T-cell (primary cell): ENCODE data around the gene RAX2. TPM values are rescaled to one million over a fixed set of nuclear protein-coding genes. Genes with fewer than 3 reads are reported as not detected.

Source experiments
- ATAC-seq, 4 experiments: fragments of 200-7000 bp in 3 of 4; fragments of 150-1000 bp in 1 of 4; cut with Tn5 transposase; replicated peaks in 1 of 4; 1 replicate in 3 of 4; 2 replicates in 1 of 4; pipeline ENCODE4 v1.10.0; 2021; ENCODE audit warnings: moderate library complexity in 3 of 4, mild to moderate bottlenecking in 2 of 4, moderate number of reproducible peaks in 1 of 4
- CTCF ChIA-PET, 2 donors: fragments of 300-600 bp; sonication (Branson Sonifier 250); formaldehyde crosslinking; loops; one replicate each; lab custom pipeline; 2022; ENCODE audit warnings: antibody characterized with exemption in 2 of 2; lab: Charles Lee
- POLR2A ChIA-PET, 2 donors: fragments of 300-600 bp; sonication (Branson Sonifier 250); formaldehyde crosslinking; loops; one replicate each; lab custom pipeline; 2022; ENCODE audit warnings: antibody characterized with exemption in 2 of 2; lab: Charles Lee
- DNase-seq, 35 experiments: peaks; one replicate each; pipeline versions ENCODE4 v3.0.0 to v3.0.0-alpha.2; 2013 to 2023
- H3K27ac ChIP-seq: one replicate; pipeline ENCODE4 v1.5.1; 2013; ENCODE audit warnings: low read length
- H3K27me3 ChIP-seq, 2 experiments: replicated peaks in 1 of 2; 1 replicate in 1 of 2; 2 replicates in 1 of 2; pipeline versions ENCODE4 v1.6.1 to v1.7.0; 2013; ENCODE audit warnings: low read length in 1 of 2, mixed read lengths in 1 of 2; ENCODE audit not compliant: control insufficient read depth in 2 of 2, insufficient read depth in 2 of 2; ENCODE audit errors: extremely low read depth in 1 of 2
- H3K36me3 ChIP-seq, 2 donors: 1 replicate in 1 of 2; 2 replicates in 1 of 2; pipeline versions ENCODE4 v1.6.1 to v1.7.0; 2013; ENCODE audit warnings: low read length in 1 of 2; ENCODE audit not compliant: control insufficient read depth in 2 of 2, insufficient read depth in 1 of 2; ENCODE audit errors: extremely low read depth in 1 of 2
- H3K4me1 ChIP-seq, 2 experiments: 1 replicate in 1 of 2; 2 replicates in 1 of 2; pipeline versions ENCODE4 v1.6.1 to v1.7.0; 2013; ENCODE audit warnings: low read length in 2 of 2, mixed read lengths in 1 of 2; ENCODE audit not compliant: insufficient read depth in 2 of 2, control insufficient read depth in 1 of 2; ENCODE audit errors: extremely low read depth in 1 of 2
- H3K4me3 ChIP-seq, 2 donors: 1 replicate in 1 of 2; 2 replicates in 1 of 2; pipeline versions ENCODE4 v1.5.1 to v1.7.0; 2013; ENCODE audit warnings: mild to moderate bottlenecking in 2 of 2, low read length in 1 of 2, moderate library complexity in 1 of 2; ENCODE audit not compliant: control insufficient read depth in 1 of 2; ENCODE audit errors: extremely low read depth in 1 of 2
- H3K9me3 ChIP-seq: 2 replicates; pipeline ENCODE4 v1.7.0; 2013
- H3K27ac Mint-ChIP-seq, 2 donors: one replicate each; pipeline ENCODE4 v1.8.0; 2020 to 2021; ENCODE audit warnings: mild to moderate bottlenecking in 2 of 2, mixed read lengths in 2 of 2
- H3K27me3 Mint-ChIP-seq, 2 donors: one replicate each; pipeline ENCODE4 v1.8.0; 2021 to 2022; ENCODE audit warnings: mixed read lengths in 2 of 2
- H3K36me3 Mint-ChIP-seq: one replicate; pipeline ENCODE4 v1.8.0; 2021; ENCODE audit warnings: mixed read lengths
- H3K4me1 Mint-ChIP-seq, 3 donors: one replicate each; pipeline ENCODE4 v1.8.0; 2020 to 2022; ENCODE audit warnings: mixed read lengths in 3 of 3, mild to moderate bottlenecking in 1 of 3
- H3K4me3 Mint-ChIP-seq, 3 donors: one replicate each; pipeline ENCODE4 v1.8.0; 2020 to 2022; ENCODE audit warnings: mild to moderate bottlenecking in 3 of 3, mixed read lengths in 3 of 3, moderate library complexity in 3 of 3
- H3K9me3 Mint-ChIP-seq, 3 donors: one replicate each; pipeline ENCODE4 v1.8.0; 2020 to 2022; ENCODE audit warnings: mixed read lengths in 3 of 3
- WGBS: methylation state at CpG from one replicate; pipeline ENCODE4 v1.1.5; 2013; ENCODE audit warnings: missing lambda C conversion rate; ENCODE audit not compliant: insufficient coverage; 5-methylcytosine and 5-hydroxymethylcytosine counted together
- total RNA-seq, 35 experiments: library from RNA in 6 of 35; stranded (reverse) in 6 of 35; fragments of 120-200 nt in 1 of 35; gene quantifications; one replicate each; pipeline versions ENCODE4 v1.2.1 to v1.2.4 and lab custom pipeline; 2013 to 2026

The RAX2 gene
- total RNA-seq, 5 donors from 2014 or later (not counting 1 experiment from before 2014, with no cell fraction given) = not detected

GRCh38 chr19:3785938-3786824, 14.2 kb upstream of the RAX2 start, which contains the start of gene MATK:
TSS of gene MATK (minus strand) at chr19:3786381. CDS start at chr19:3785135, 1,246 bp downstream.
- Mint-ChIP-seq H3K4me3 (peak within 1 kb of the TSS; percentile 71 to 80 (median 79)), H3K9me3 (peaks cover 6 to 19% (median 13%) of the 10 kb centered on the region in 3 donors), H3K27ac (no peak within 1 kb of the TSS), H3K4me1 (peaks cover 6 to 37% (median 21%) of the 10 kb centered on the region in 3 donors), H3K36me3 (peaks cover 17% of the 10 kb centered on the region), H3K27me3 (no peaks in the 10 kb centered on the region)
- ChIA-PET CTCF (interaction anchor here in 1 of 2 donors (0.6 kb wide), 1 partner anchor 1149 kb away, joined by 4 read pairs; no protein-coding TSS in a partner anchor), POLR2A (no interaction called here)
- H3K27me3 ChIP-seq = peaks cover 0 to 6% of the 10 kb centered on the region in 2 experiments
- peaks cover 6 to 61% of the 10 kb centered on the region in 2 experiments for H3K4me1 ChIP-seq
- ATAC-seq (peak; percentile 39 to 60 (median 54)), DNase-seq (peak in 5 of 35 experiments; percentile 8 to 47 (median 22))
- peak within 1 kb of the TSS; percentile 53 to 83 for H3K4me3 ChIP-seq
- H3K9me3 ChIP-seq = peaks cover under 1% of the 10 kb centered on the region
- WGBS = under 1% methylated on average over 76 of the region's 101 CpGs
- no peak within 1 kb of the TSS for H3K27ac ChIP-seq
- H3K36me3 ChIP-seq = peaks cover 8 to 16% of the 10 kb centered on the region in 2 donors

- no peak overlapping the region for H3K27ac ChIP-seq
- peak overlapping the region; percentile 53 to 83 for H3K4me3 ChIP-seq
Measured at GRCh38 chr19:3785451-3785937, 13.5 kb upstream of the RAX2 start.

GRCh38 chr19:3784607-3785450, 12.8 kb upstream of the RAX2 start:
- no peaks in the 10 kb centered on the region for H3K27me3 Mint-ChIP-seq
- ChIA-PET POLR2A (no interaction called here), CTCF (no interaction called here)
- H3K27ac Mint-ChIP-seq = peak overlapping the region in 1 of 2 donors; percentile 68
- Histone ChIP-seq H3K36me3 (peaks cover 8 to 16% of the 10 kb centered on the region in 2 donors), H3K9me3 (peaks cover 3% of the 10 kb centered on the region), H3K4me1 (peaks cover 6 to 49% of the 10 kb centered on the region in 2 experiments), H3K4me3 (peak overlapping the region; percentile 53 to 83), H3K27me3 (peaks cover 0 to 6% of the 10 kb centered on the region in 2 experiments), H3K27ac (peak overlapping the region; percentile 26)
- H3K4me1 Mint-ChIP-seq = peaks cover 6 to 36% (median 23%) of the 10 kb centered on the region in 3 donors
- peaks cover 6 to 17% (median 16%) of the 10 kb centered on the region in 3 donors for H3K9me3 Mint-ChIP-seq
- peak overlapping the region; percentile 71 to 80 (median 79) for H3K4me3 Mint-ChIP-seq
- no peak for ATAC-seq
- DNase-seq = no peak
- H3K36me3 Mint-ChIP-seq = peaks cover 17% of the 10 kb centered on the region
- WGBS = 40% methylated on average over 20 of the region's 25 CpGs

More at GRCh38 chr19:3785451-3785937, 13.5 kb upstream of the RAX2 start:
- CTCF ChIA-PET = no interaction called here
- Histone ChIP-seq H3K4me1 (peaks cover 6 to 56% of the 10 kb centered on the region in 2 experiments), H3K9me3 (peaks cover 3% of the 10 kb centered on the region), H3K27me3 (peaks cover 0 to 6% of the 10 kb centered on the region in 2 experiments), H3K36me3 (peaks cover 8 to 16% of the 10 kb centered on the region in 2 donors)
- Mint-ChIP-seq H3K4me3 (peak overlapping the region; percentile 71 to 80 (median 79)), H3K36me3 (peaks cover 17% of the 10 kb centered on the region), H3K4me1 (peaks cover 6 to 38% (median 23%) of the 10 kb centered on the region in 3 donors), H3K27ac (no peak overlapping the region), H3K27me3 (no peaks in the 10 kb centered on the region), H3K9me3 (peaks cover 6 to 17% (median 17%) of the 10 kb centered on the region in 3 donors)
- WGBS = under 1% methylated on average over 44 of the region's 47 CpGs
- ATAC-seq (peak in 3 of 4 experiments; percentile 18 to 53 (median 46)), DNase-seq (peak in 1 of 35 experiments; percentile 46)
- POLR2A ChIA-PET = no interaction called here

GRCh38 chr19:3783660-3784584, 11.9 kb upstream of the RAX2 start:
- 90% methylated on average over 28 of the region's 49 CpGs for WGBS
- H3K27ac ChIP-seq = no peak overlapping the region
- Mint-ChIP-seq H3K27ac (peak overlapping the region in 1 of 2 donors; percentile 28), H3K4me3 (peak overlapping the region; percentile 63 to 80 (median 79)), H3K4me1 (peaks cover 6 to 31% (median 18%) of the 10 kb centered on the region in 3 donors), H3K27me3 (no peaks in the 10 kb centered on the region), H3K9me3 (peaks cover 6 to 17% (median 16%) of the 10 kb centered on the region in 3 donors), H3K36me3 (peaks cover 17% of the 10 kb centered on the region)
- peaks cover 6 to 40% of the 10 kb centered on the region in 2 experiments for H3K4me1 ChIP-seq
- CTCF ChIA-PET = interaction anchor here in 1 of 2 donors (1.1 kb wide), 1 partner anchor 38 kb away, joined by 3 read pairs; no protein-coding TSS in a partner anchor
- peaks cover 0 to 6% of the 10 kb centered on the region in 2 experiments for H3K27me3 ChIP-seq
- ATAC-seq (peak in 1 of 4 experiments; percentile 55), DNase-seq (peak in 25 of 35 experiments; percentile 21 to 62 (median 44))
- no peak overlapping the region for H3K4me3 ChIP-seq
- peaks cover 3% of the 10 kb centered on the region for H3K9me3 ChIP-seq
- H3K36me3 ChIP-seq = peaks cover 8 to 16% of the 10 kb centered on the region in 2 donors
- POLR2A ChIA-PET = no interaction called here

GRCh38 chr19:3782903-3783302, 10.9 kb upstream of the RAX2 start:
- peaks cover 6 to 32% of the 10 kb centered on the region in 2 experiments for H3K4me1 ChIP-seq
- no peak overlapping the region for H3K27ac Mint-ChIP-seq
- H3K4me3 ChIP-seq = no peak overlapping the region
- H3K27me3 Mint-ChIP-seq = no peaks in the 10 kb centered on the region
- H3K27me3 ChIP-seq = peaks cover 0 to 6% of the 10 kb centered on the region in 2 experiments
- peaks cover 17% of the 10 kb centered on the region for H3K36me3 Mint-ChIP-seq
- ChIA-PET POLR2A (no interaction called here), CTCF (interaction anchor here in 1 of 2 donors (1.1 kb wide), 1 partner anchor 39 kb away, joined by 3 read pairs; no protein-coding TSS in a partner anchor)
- peaks cover 6 to 30% (median 17%) of the 10 kb centered on the region in 3 donors for H3K4me1 Mint-ChIP-seq
- ATAC-seq = no peak
- H3K4me3 Mint-ChIP-seq = no peak overlapping the region
- no peak overlapping the region for H3K27ac ChIP-seq
- WGBS = 85% methylated on average over 8 of the region's 13 CpGs
- peaks cover 6 to 17% (median 16%) of the 10 kb centered on the region in 3 donors for H3K9me3 Mint-ChIP-seq
- peaks cover 3% of the 10 kb centered on the region for H3K9me3 ChIP-seq
- H3K36me3 ChIP-seq = peaks cover 8 to 16% of the 10 kb centered on the region in 2 donors
- DNase-seq = no peak
